Measurements from ENCODE around the gene KCNA4.

GRCh38 chr11:29996016-29996415 lies 20.8 kb downstream of the KCNA4 start:
- TF ChIP-seq CTCF (IDR thresholded peaks at IDR 0.05) (no peak), POLR2A (IDR thresholded peaks at IDR 0.05) (no peak), POLR2AphosphoS5 (IDR thresholded peaks at IDR 0.05) (no peak)
